ENCODE data around the gene GPN2.
"Not testable (repeated sequence)": the region's sequence is repeated elsewhere in the genome, so short reads cannot be mapped to it uniquely, and the experiment has no call there.

The GPN2 gene

DNA sequence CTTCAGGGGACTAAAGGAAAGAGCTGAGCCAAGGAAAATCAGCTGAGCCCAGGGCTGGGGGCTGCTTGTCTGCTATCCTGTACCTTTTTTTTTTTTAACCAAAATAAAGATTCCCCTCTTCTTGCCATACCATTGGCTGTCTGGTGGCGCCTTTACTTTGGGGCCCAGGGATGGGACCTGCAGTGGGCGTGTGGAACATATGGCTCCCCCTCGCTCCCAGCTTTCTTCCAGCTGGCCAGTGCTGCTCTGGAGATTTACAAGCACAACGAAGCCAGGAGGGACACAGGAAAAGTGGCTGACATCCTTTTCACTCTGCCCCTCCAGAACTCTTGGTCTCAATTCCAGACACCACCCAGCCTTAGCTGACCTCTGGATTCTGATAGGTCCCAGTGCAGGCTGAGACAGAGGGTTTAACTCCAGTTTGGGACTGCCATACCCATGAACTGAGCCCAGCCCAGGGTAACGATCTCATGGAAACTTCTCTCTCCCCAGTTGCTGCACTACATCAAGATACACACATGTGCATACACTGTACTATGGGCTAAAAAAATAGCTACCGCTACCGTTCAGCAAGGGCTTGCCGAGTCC, 32.5 kb downstream of the GPN2 start:
- no peak for DNase-seq

DNA sequence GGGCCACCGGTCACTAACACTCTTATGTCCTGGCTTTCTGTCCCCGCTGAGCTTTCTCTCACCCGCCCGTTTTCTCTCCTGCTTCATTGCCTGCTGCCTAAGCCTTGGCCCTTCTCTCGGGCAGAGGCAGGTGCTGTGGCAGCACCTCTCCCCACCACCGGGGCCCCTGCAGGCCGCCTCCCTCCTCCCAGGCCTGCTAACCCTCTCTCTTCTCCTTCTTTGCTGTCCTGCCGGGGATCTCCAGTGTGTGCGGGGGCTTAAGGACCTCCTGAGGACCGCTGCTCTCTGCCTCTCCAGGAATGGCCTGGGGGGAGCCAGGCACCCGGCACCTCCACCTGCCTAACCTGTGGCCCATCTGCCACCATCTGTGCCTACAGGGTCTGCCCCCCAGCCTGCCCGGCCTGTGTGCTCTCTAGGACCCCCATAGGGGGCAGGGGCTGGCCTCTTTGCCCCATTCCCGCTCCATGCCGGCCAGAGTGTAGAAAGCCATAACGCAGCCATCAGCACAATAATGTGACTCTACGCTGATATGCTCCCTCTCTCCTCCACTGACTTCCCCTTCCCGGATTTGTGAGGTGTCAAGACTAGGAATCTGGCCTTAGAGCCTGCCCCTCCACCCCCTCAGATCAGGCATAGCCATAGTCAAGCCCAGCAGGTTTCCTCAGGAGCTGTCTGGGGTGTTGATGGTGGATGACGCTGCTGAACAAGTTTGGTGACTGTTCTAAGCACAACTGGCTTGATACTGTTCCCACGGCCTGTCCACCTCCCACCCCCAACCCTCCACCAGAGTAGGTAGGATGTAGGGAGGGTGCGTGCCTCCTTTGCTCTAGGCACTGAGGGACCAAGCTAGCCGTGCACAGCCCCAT, 33.2 kb downstream of the GPN2 start:
- DNase-seq = no peak

DNA sequence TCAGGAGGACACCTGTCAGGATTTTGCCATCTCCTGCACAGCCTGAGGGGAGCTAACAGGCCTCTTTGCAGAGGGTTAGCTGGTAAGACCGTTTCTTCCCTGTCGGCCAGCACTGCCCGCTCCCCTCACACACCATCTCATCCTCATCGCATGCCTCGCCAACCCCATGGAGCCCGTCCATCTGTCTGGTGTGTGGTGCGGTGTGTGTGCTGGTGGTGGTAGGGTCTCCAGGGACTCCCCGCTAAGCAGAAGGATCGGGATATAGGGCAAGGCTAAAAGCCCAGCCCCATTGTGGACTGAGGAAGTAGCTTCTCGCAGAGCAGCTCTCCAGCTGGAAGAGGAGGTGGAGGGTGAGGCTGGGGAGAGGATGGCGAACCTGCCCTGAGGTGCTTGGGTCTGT, 33.9 kb downstream of the GPN2 start:
- DNase-seq = no peak

DNA sequence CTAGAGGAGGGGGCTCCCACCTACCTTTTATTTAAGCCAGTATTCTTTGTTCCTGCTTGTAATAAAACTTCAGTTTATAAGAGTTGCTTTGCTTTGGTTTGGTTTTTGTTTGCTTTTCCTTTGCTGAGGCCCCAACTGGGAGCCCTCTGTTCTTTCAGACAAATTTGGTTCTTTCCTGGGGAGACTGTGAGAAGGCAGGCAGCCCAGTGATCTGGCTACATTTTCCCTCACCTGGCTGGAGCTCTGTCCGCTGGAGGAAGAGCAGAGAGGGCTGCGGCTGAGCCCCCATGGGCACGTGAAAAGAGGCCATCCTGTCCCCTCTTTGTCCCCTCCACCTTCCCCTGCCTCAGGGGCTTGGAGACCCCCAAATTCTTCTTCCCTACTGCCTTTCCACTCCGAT, 34.4 kb downstream of the GPN2 start:
- no peak for DNase-seq

DNA sequence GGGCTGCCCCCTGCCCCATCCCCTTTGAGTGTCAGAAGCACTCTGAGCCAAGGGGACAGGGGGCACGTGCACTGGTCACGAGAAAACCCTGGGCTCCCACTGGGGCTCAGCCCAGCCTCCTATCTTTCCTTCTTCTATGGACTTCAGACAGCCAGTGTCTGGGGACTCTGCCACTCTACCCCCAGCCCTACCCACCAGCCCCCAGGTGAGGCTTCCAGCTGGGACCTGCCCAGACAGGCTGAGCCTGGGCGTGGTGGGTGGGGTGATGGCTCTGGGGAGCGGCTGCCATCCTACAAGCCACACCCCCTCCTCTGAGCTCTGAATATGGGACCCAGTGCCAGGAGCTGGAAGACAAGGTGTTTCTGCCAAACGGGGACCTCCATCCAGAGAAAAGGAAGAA, 35.2 kb downstream of the GPN2 start:
- DNase-seq = no peak

DNA sequence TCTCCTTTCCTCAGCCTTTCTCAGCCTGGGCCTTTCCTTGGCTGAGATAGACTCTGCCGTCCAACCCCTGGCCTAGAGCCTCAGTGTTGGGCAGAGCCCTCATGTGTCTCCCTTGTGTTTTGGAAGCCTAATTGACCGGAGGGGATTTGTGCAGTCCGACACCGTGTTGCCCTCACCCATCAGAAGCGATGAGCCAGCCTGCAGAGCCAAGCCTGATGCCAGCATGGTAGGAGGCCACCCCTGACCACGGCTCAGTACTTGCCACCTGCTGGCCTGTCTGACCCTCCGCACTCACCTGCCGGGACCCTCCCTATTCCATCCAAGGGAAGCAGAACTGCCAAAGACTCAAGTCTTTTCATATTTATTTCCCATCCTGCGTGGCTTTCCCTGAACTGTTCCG, 36.5 kb downstream of the GPN2 start:
- no peak for DNase-seq

DNA sequence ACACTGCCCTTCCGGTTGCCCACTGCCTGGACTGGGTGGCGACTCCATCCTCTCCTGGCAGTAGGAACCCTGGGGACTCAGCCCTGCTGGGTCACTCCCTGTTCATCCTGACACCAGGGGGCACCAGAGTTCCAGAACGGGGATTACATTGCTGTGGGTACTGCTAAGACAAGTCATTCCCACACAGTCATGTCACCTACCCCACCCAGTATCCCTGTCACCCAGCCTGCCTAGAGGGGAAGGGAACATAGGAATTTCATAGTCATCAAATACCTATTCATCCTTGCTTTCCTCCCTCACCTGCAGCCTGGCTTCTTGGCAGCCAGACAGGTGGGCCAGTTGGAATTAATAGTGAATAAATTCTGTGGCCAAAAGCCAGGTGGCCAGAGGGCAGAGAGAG, 36.9 kb downstream of the GPN2 start:
- peak; percentile 91 for DNase-seq

DNA sequence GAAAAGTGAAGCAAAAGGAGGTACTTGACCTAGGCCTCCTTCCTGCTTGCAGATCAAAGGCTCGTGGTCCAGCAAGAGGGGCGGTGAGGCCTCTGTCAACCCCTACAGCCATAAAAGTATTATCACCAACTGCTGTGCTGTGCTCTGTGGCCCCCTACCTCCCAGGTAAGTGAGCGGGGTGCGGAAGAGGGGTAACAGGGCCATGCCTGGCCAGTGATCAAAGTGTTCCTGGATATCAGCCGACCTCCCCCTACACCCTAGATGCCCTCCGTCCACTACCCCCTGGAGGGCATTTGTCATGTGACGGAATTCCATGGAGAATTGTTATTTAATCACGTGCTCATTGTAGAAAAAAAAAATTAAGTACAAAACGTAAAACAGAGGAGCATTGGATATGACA, 37.4 kb downstream of the GPN2 start:
- no peak for DNase-seq

DNA sequence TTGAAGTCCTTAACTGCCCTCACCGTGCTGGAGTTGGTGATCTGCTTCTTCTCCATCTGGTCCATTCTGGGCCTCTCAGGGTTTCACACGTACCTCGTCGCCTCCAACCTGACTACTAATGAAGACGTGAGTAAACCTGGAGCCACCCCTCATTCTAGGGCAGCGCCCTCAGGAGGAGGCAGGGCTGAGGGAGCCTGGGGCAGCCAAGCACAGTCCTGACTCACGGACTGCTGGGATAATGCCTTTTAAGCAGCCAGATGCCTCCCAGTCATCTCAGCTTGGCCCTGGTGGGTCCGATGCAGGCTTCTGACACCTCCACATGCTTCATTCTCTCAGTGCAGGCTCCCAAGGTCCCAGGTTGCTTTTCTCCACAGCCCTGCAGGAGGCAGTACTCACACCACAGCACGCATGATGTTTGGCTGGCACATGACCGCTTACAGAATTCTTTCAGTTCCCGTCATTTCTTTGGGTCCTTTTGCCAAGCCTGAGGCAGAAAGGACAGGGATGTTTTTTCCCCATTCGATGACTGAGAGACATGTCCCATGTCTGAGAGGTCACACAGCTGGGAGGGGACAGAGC, 38.9 kb downstream of the GPN2 start:
- no peak for DNase-seq

DNA sequence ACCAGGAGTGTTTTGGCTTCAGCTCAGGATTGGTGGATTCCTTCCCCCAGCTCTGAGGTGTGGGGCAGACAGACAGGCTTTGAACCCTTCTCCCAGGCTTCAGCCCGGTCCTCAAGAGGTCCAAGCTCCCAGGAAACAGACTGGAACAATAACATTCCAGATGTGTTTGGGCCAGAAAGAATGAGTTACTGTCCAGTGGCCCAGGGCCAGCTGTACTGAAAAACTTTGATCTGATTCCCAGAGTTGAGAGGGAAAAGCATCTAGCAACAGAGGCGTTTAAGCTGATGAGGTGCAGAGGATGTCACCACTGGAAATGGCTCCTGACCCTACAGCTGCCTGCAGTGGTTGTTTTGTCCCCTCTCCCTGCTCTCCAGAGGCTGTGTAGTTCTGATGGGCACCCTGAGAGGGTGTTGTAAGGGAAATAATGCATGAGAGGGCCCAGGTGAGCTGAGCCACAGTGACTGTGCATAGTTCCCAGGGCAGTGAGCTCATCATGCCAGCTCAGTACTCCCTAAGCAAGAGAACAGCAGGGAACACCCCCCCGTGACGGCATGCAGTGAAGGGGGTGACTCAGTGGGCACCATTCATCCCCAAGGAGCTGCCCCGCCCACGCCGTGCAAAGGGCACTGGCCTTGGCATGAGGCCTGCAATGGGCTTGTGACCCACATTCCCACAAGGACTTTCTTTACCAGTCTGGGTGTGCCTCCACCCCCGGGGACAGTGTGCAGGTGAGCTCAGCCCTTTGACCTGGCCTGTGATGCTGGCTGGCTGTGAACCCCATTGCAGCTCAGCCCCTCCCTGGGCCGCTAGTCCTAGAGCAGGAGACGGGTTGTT, 40.9 kb downstream of the GPN2 start:
- DNase-seq = no peak

DNA sequence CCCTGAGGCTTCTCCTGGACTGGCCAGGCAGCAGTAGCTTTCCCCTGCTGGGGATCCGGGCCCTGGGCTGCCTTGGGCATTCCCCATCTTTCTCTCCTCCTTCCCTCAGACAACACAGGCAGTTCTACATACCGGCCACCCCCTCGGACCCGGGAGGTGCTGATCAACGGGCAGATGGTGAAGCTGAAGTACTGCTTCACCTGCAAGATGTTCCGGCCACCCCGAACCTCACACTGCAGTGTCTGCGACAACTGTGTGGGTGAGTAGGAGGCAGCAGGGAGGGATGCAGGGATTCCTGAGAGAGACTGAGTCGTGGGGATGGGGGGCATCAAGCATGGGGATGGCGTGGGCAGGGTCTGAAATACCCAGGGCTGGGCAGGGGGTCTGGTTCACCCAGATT, 41.6 kb downstream of the GPN2 start:
- DNase-seq = no peak

DNA sequence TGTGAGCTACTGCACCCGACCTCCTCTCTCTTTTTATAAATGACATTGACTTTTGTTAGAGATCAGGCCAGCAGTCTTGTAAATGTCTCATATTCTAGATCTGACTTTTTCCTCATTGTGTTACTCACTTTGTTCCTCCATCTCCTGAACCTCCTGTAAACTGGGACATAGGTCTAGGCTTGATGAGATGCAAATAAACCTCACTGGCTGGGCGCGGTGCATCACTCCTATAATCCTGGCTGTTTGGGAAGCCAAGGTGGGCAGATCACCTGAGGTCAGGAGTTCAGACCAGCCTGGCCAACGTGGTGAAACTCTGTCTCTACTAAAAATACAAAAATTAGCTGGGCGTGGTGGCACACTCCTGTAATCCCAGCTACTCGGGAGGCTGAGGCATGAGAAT, 42.3 kb downstream of the GPN2 start:
- DNase-seq = not testable (repeated sequence)

DNA sequence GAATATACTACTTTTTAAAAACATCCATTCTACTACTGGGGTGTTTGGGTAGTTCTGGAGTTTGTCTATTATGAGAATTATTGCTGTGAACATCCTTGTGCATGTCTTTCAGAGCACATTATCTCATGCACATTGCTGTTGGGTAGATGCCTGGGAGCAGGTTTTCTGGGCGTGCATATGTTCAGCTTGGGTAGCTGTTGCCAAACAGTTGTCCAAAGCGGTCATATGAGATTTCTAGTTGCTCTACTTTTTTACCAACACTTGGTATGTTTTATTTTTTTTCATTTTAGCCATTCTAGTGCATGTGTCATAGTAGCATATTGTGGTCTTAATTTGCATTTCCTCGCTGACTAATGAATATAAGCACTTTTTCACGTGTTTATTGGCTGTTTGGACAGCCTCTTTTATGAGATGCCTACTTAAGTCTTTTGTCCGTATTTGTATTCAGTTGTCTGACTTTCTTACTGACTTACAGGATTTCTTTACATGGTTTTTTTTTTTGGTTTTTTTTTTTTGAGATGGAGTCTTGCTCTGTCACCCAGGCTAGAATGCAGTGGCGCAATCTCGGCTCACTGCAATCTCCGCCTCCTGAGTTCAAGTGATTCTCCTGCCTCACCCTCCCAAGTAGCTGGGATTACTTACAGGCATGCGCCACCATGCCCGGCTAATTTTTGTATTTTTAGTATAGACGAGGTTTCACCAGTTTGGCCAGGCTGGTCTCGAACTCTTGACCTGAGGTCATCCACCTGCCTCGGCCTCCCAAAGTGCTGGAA, 45.5 kb downstream of the GPN2 start:
- DNase-seq = no peak

DNA sequence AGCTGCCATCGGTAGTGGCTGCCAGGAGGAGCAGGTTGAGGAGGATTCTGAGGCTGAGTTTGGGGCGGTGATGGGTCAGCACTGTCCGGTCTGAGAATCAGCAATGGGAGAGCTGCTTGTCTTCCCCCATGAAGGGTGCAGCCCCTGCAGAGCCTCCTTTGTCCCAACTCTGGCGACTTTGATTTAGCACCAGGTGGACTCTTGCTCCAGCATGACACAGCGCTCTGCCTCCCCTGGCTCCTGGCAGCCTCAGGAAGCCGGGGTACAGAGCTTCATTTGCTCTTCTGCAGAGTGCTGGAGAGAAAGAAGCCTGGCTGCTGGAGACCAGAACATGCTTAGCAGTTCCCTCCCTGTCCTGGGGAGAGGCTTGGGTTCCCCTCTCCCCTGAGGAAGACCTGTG, 50.3 kb downstream of the GPN2 start:
- DNase-seq = no peak

DNA sequence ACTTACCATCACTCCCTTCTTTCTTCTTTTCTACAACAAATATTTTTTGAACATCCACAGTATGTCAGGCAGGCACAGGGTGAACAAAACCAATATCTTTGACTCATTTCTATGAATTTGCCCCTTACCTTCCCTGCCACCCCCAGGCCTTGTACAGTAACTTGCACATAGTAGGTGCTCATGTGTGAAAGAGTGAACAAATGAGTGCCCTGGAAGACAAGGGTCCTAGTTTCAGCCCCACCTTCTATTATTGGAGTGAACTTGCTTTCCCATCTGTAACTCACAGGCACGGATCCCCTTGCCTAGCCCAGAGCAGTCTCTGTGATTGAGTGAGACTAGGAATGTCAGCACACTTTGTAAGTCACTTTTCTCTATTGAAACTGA, 50.8 kb downstream of the GPN2 start:
- DNase-seq = no peak

DNA sequence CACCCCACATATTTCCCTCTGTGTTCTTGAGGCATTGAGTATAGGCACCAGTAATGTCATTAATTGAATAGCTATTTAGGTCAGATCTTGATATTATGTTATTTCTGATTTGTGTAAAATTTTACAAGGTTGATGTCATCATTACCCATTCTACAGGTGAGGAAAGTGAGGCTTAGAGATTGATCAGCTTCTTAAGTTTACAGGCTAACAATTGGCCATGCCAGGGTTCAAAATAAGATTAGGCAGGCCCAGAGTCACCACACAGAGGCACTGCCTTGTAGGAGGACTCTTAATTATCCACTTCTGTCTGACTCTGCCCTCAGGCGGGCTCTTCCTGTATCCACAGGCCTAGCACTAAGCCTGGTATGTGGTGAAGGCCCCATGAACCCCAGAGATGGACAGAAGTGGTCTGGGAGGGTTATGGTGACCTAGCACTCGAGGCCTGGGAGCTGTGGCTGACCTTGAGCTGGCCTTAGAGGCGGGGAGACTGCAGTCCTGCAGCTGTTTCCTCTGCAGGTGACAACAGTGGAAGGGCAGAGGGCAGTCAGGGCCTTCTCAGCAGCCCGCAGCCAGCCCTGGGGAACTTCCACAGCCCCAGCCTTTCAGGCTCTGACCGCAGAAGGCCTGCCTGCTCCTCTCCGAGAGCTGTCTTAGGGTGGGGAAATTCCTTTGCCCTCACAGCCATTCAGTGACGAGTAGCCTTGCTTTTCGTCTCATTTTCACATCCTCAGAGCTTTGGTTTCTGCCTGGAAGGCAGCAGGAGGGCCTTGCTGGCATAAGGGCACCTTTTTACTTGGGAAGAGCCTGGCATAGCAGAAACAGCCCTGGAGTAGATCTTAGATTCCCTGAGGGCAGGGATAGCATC, 51.4 kb downstream of the GPN2 start:
- DNase-seq = peak; percentile 70

DNA sequence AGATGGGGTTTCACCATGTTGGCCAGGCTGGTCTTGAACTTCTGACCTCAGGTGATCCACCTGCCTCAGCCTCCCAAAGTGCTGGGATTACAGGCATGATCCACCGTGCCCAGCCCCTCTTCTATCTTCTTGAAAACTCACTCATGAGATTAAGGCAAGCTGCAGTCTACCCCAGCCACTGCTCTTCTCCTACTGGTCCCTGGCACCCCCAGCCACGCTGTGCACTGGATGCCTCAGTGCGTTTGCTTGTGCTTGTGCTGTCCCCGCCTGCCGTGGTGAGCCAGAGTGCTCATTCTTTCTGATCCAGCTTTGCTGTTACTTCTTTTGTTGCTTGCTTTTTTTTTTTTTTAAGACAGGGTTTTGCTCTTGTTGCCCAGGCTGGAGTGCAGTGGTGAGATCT, 52.4 kb downstream of the GPN2 start:
- not testable (repeated sequence) for DNase-seq

DNA sequence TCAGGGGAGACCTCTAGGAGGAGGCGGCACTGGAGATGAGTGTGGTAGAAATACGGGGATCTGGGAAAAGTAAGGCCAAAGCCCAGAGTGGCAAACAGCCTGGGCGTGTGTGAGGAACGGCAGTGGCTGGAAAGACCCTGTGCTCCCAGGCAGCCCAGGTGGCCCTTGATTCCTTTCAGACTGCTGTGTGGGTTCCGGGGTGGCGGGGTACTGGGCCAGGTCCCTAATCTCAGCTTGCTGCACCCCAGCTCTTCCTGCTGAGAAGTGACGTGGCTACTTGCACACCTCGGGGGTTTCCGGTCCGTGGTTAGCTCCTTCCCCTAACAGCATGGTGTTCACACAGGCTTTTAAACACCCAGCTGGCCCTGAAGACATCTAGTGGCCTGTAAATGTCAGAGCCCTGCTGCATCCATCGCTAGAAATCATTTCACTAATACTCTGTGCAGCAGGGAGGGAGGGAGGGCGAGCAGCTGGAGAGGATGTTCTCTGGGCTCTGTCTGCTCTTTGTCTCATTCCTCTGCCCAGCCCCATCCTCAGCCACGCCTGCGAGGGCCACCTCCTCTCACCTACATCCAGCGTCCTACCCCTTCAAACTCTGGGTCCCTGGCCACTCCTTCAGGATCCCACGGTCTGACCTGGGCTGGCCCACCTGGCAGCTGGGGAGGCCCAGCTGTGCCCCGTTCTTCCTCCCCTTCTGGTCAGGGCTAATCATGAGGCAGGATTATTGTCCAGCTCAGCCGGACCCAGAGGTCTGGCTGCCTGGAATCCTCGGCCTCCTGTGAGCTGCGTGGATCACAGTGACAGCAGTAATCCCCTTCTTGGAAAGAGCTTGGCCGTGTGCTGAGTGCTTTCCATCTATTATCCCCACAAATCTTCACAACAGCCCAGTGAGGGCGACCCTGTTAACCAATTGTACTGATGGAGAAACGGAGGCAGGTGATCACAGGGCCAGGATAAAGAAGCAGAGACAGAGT, 56.4 kb downstream of the GPN2 start:
- DNase-seq = peak; percentile 87

DNA sequence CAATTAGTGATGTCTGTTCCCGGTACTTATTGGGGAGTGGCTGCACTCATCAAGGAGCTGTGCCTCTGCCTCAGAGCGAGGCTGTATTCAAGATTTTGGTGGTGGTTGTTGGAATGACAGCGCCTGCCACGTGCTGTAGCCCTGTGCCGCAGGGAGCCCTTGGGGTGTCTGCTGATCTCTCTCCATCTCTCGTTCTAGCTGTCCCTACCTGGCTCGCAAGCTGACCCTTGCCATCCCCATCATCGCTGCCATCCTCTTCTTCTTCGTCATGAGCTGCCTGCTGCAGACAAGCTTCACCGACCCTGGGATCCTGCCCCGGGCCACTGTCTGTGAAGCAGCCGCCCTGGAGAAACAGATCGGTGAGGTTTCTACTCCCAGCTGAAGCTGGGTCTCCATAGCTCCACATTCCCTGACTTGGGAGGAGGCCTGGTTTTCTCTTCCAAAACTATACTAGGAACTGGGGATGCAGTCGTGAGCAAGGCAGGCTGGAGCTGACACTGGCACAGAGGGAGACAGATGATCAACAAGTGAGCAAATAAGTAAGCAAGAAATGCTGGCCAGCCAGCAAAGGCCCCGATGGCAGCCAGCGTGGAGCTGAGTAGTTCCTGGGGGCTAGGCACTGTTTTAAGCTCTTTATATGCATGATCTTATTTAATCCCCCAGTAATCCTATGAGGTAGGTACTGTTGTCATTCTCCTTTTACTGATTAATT, 57.7 kb downstream of the GPN2 start:
- no peak for DNase-seq
